Cardiac muscle cell (in vitro differentiated cells and primary cell): Measurements from ENCODE around the gene BBS9. TPM values are rescaled to one million over a fixed set of nuclear protein-coding genes. Genes with fewer than 3 reads are reported as not detected.

Source experiments
- DNase-seq, 2 donors: peaks; one replicate each; pipeline versions ENCODE4 v3.0.0 to v3.0.0-alpha.2; 2010 to 2017; ENCODE audit warnings: low read depth in 1 of 2, low spot score in 1 of 2
- H3K27ac ChIP-seq: fragments of 200-600 bp; sonication (generic); 2 replicates; pipeline ENCODE4 v1.5.1; 2016
- H3K27me3 ChIP-seq: fragments of 200-600 bp; sonication (generic); 2 replicates; pipeline ENCODE4 v1.6.0; 2016; ENCODE audit warnings: control low read depth
- H3K36me3 ChIP-seq: fragments of 200-600 bp; sonication (generic); 2 replicates; pipeline ENCODE4 v1.5.1; 2016; ENCODE audit warnings: control low read depth
- H3K4me1 ChIP-seq: fragments of 200-600 bp; sonication (generic); 2 replicates; pipeline ENCODE4 v1.8.1; 2017; ENCODE audit warnings: low read depth, mild to moderate bottlenecking, mixed run types
- H3K4me3 ChIP-seq: fragments of 200-600 bp; sonication (generic); 2 replicates; pipeline ENCODE4 v1.5.1; 2016; ENCODE audit warnings: mild to moderate bottlenecking
- H3K9me3 ChIP-seq: fragments of 200-600 bp; sonication (generic); 2 replicates; pipeline ENCODE4 v1.5.1; 2017; ENCODE audit warnings: low read depth, mild to moderate bottlenecking, control low read depth
- polyA plus RNA-seq: library from polyadenylated mRNA; unstranded; fragments of >200 nt; fragmentation: Nextera tagmentation; extraction: Ambion mirVana; gene quantifications from 2 replicates; pipeline ENCODE4 v1.2.1, GENCODE V29; 2016
- total RNA-seq: library from RNA; depleted of rRNA; stranded (reverse); fragments of >200 nt; gene quantifications from 2 replicates; pipeline ENCODE4 v1.2.3, GENCODE V29; 2016
- TF ChIP-seq, protein P1 (sequence below): IDR thresholded peaks from 2 replicates; pipeline ENCODE4 v1.5.1; 2012; ENCODE audit warnings: low read depth, mild to moderate bottlenecking, low read length

Gene BBS9
- total and polyA plus RNA-seq, 2 experiments from 2014 or later: 9.8 to 13.2 TPM

DNA sequence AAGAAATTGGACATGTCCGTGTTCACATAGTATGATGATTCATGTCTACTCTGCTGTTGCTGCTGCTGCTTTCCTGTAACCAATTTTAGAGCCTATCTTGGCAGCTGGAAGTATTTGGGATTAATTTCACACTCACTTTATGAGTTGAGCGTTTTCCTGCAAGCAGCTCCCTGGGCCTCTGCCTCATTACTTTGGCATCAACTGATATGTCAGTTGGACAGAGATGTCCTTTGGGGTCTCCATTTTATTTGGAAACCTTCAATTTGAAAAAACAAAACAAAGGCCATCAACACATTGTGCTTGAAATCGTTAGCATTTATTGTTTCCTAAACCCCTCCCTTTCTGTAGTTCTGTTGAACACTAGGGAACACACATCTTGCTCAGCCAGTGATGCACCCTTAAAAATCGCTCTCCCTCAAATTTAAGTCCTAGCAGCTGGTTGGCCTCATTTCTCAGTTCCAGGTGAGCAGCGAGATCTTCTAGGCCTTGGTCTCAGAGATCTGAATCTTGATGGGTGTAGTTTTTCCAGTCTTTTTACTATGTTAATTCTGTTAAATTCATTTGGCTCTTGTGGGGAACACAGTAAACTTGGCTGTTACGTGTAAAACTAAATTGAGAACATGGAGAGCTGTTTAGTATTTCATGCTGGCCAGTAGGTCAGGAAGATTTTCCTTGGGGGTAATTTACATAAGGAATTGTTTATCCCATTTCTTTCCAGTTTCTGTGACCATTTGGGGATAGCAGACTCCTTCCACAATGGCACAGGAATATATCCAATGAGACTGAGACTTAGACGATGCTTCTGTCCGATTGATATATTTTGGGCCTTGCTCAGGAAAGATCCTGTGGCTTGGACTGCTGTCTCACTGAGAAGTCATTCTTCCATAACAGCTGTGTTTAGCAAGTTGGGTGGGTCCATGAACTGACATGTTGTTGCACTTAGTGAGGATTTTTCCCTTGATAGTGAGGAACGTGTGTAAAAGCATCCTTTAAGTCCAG lies 371.6 kb downstream of the BBS9 start:
- Histone ChIP-seq H3K27me3 (no peaks in the 10 kb centered on the region), H3K4me1 (peaks cover 3% of the 10 kb centered on the region), H3K4me3 (no peak overlapping the region), H3K9me3 (no peaks in the 10 kb centered on the region), H3K36me3 (no peaks in the 10 kb centered on the region), H3K27ac (no peak overlapping the region)
- TF ChIP-seq, protein P1, sequence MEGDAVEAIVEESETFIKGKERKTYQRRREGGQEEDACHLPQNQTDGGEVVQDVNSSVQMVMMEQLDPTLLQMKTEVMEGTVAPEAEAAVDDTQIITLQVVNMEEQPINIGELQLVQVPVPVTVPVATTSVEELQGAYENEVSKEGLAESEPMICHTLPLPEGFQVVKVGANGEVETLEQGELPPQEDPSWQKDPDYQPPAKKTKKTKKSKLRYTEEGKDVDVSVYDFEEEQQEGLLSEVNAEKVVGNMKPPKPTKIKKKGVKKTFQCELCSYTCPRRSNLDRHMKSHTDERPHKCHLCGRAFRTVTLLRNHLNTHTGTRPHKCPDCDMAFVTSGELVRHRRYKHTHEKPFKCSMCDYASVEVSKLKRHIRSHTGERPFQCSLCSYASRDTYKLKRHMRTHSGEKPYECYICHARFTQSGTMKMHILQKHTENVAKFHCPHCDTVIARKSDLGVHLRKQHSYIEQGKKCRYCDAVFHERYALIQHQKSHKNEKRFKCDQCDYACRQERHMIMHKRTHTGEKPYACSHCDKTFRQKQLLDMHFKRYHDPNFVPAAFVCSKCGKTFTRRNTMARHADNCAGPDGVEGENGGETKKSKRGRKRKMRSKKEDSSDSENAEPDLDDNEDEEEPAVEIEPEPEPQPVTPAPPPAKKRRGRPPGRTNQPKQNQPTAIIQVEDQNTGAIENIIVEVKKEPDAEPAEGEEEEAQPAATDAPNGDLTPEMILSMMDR: no peak
- peak in 1 of 2 donors; percentile 23 for DNase-seq

DNA sequence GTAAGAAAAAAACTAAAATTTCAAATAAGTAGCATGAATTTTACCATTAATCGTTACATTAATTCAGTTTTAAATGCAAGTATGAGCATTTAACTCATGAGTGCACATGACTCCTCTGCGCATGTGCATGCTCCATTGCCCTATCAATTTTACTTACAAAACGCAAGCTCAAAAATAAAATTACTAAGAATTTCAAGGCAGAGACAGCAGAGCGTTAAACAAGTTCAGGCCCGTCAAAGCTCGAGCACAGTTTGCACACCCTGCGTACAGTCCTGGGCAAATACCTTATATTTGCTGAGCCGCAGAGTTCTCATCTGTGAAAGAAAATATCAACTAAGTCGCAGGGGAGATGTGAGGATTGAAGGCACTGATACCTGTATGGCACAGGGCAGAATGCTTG lies 373.6 kb downstream of the BBS9 start:
- H3K27ac ChIP-seq: no peak overlapping the region
- TF ChIP-seq, protein P1: no peak
- H3K36me3 ChIP-seq: no peaks in the 10 kb centered on the region
- H3K9me3 ChIP-seq: no peaks in the 10 kb centered on the region
- H3K27me3 ChIP-seq: no peaks in the 10 kb centered on the region
- H3K4me3 ChIP-seq: no peak overlapping the region
- H3K4me1 ChIP-seq: peaks cover 3% of the 10 kb centered on the region
- no peak for DNase-seq

DNA sequence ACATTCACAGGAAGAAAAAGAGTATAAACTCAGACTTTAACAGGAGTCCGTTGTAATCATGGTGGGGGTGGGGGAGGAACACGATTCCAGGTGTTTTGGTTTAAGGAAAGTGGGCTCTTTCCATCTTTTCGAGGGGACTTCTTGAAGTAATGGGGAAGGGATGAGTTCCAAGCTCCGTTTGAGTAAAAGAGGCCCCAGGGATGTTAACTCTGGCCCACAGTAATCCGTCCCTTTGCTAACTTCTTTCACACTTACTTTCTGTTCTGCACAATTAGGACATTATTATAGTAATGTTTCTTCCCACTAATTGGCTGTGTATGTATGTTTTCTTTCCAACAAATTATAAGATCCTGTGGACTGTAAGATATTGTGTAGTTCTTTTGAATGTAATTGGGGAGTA lies 374.4 kb downstream of the BBS9 start:
- no peaks in the 10 kb centered on the region for H3K9me3 ChIP-seq
- H3K36me3 ChIP-seq: no peaks in the 10 kb centered on the region
- peaks cover 3% of the 10 kb centered on the region for H3K4me1 ChIP-seq
- H3K4me3 ChIP-seq: no peak overlapping the region
- no peak for DNase-seq
- TF ChIP-seq, protein P1: no peak
- no peaks in the 10 kb centered on the region for H3K27me3 ChIP-seq
- no peak overlapping the region for H3K27ac ChIP-seq

DNA sequence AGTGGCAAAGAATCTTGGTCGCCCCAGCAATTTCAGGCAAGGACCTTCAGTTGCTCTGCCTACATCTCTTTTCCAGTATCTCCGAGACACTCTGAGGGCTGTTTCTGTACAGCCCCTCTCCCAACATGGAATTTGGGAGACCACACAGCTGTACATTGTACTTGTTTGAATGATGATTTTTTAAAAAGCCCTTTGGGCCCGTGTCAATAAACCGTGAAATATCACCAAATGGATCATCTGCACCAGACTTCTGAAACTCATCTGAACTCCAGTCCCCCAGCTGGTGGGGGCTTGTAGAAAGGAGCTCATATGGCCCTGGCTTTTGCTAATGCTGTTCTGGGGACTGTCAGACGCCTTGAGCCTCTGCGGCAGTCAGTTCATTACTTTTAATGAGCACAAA lies 374.9 kb downstream of the BBS9 start:
- Histone ChIP-seq H3K4me3 (no peak overlapping the region), H3K27ac (no peak overlapping the region), H3K4me1 (peaks cover 3% of the 10 kb centered on the region), H3K27me3 (no peaks in the 10 kb centered on the region), H3K36me3 (no peaks in the 10 kb centered on the region), H3K9me3 (no peaks in the 10 kb centered on the region)
- DNase-seq: no peak
- TF ChIP-seq, protein P1: no peak

DNA sequence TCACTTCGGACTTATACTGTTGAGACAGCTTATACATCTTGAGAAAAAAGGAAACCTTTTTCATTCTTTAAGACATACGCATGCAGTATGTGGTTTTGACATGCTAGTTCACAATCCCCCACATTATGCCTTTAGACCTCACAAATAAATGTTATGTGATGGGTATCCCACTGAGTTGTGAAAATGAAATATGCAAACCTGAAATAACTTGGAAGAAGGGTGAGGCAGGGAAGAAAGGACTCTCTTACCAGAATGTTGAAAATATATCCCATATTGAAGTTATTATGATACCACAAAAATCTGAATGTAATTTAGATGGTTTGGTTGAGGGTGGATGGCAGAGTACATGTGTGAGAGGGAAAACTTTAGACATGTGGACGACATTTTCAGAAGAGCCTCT lies 379.8 kb downstream of the BBS9 start:
- Histone ChIP-seq H3K27me3 (no peaks in the 10 kb centered on the region), H3K27ac (no peak overlapping the region), H3K9me3 (no peaks in the 10 kb centered on the region), H3K4me1 (peaks cover 3% of the 10 kb centered on the region), H3K36me3 (no peaks in the 10 kb centered on the region), H3K4me3 (no peak overlapping the region)
- TF ChIP-seq, protein P1: no peak
- no peak for DNase-seq
